ENCODE data around the gene KMT2E. TPM values are rescaled to one million over a fixed set of nuclear protein-coding genes. Genes with fewer than 3 reads are reported as not detected.
"Not testable (repeated sequence)": the region's sequence is repeated elsewhere in the genome, so short reads cannot be mapped to it uniquely, and the experiment has no call there.

KMT2E gene, protein sequence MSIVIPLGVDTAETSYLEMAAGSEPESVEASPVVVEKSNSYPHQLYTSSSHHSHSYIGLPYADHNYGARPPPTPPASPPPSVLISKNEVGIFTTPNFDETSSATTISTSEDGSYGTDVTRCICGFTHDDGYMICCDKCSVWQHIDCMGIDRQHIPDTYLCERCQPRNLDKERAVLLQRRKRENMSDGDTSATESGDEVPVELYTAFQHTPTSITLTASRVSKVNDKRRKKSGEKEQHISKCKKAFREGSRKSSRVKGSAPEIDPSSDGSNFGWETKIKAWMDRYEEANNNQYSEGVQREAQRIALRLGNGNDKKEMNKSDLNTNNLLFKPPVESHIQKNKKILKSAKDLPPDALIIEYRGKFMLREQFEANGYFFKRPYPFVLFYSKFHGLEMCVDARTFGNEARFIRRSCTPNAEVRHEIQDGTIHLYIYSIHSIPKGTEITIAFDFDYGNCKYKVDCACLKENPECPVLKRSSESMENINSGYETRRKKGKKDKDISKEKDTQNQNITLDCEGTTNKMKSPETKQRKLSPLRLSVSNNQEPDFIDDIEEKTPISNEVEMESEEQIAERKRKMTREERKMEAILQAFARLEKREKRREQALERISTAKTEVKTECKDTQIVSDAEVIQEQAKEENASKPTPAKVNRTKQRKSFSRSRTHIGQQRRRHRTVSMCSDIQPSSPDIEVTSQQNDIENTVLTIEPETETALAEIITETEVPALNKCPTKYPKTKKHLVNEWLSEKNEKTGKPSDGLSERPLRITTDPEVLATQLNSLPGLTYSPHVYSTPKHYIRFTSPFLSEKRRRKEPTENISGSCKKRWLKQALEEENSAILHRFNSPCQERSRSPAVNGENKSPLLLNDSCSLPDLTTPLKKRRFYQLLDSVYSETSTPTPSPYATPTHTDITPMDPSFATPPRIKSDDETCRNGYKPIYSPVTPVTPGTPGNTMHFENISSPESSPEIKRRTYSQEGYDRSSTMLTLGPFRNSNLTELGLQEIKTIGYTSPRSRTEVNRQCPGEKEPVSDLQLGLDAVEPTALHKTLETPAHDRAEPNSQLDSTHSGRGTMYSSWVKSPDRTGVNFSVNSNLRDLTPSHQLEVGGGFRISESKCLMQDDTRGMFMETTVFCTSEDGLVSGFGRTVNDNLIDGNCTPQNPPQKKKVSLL (N-terminal part only)
- total RNA-seq (2014; rRNA removed; shearing (Covaris generic)) = 39.3 and 63.4 TPM in 2 replicates

GRCh38 chr7:105013816-105014692, at the start of gene KMT2E:
Gene KMT2E, plus strand, starts transcription at chr7:105014205. Its CDS starts 26,748 bp downstream, at chr7:105040953.
- DNase-seq (ENCODE audit: low read depth) = peak; percentile 84

DNA sequence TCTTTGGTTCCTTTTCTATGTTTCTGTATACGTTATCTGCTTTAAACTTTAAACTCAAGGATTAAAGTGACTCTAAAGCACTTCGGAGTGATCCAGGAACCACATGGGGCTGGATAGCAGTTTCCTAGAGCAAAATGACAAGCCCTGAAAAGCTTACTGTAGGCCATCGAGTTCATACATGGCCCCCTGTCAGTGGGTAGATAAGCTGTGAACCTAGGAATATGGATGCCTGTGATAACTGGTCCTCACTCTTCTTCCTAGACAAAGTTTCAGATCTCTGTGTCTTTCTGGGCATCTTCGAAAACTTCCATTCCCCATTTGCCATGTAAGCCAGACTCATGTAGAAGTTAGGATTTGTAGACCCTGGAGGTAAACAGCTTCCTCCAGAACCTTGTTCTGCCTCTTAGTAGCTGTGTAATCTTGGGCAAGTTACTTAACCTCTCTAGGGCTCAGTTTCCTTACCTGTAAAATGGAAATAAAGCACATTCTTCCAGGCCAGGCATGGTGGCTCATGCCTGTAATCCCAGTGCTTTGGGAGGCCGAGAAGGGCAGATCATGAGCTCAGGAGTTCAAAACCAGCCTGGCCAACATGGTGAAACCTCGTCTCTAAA, 49.3 kb upstream of the KMT2E start:
- no peak for DNase-seq (ENCODE audit: low read depth)

- DNase-seq (ENCODE audit: low read depth) = no peak
Observed at GRCh38 chr7:104966022-104966421, 48.0 kb upstream of the KMT2E start.

DNA sequence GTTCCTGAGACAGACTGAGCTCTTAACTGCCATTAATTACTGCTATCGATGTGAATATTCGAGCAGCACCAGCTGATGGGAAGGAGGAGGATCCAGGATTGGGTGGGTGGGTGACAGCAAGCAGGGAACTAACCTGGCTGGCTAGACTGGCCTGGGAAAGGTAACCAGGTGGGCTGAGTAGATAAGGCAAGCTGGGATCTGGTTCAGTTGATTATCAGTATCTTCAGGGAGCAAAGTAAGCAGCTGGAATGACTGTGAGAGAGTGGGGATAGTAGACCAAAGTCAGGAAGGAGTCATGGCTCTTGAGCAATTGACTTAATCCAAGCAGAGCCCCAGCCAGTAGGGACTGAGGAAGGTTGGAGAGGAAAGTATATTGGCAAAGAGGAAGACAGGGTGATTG, 46.9 kb upstream of the KMT2E start:
- DNase-seq (ENCODE audit: low read depth) = no peak

DNA sequence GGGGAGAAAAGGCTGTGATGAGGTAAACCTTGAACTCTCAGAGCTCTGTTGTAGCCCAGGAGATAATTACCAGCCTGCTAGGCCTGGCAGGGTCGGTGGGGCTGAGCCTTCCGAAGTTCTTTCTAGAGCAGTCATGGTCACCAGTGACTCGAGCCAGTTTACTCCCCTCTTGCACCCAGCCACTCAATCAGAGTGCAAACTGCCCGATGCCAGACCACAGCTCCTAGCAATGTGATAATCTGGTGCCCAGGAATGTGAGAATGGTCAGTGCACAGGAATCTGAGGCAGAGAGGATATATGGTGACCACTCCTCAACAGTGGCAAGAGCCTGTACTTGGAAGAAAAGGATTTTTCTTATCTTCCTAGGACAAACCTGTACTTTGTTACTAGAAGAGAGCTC, 46.4 kb upstream of the KMT2E start:
- DNase-seq (ENCODE audit: low read depth) = peak; percentile 78

GRCh38 chr7:104968648-104969047, 45.4 kb upstream of the KMT2E start:
- no peak for DNase-seq (ENCODE audit: low read depth)

DNA sequence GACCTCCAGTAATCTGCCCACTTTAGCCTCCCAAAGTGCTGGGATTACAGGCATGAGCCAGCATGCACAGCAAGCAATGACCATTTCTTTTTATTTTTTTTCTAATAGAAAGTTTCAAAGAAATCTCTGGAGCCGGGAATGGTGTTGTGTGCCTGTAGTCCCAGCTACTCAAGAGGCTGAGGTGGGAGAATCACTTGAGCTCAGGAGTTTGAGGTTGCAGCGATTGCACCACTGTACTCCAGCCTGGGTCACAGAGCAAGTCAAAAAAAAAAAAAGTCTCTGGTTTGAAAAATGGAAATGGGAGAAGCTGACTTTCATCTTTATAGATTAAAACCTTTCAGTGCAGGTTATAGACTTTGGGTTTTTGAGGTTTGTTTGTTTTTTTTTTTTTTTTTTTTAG, 44.8 kb upstream of the KMT2E start:
- no peak for DNase-seq (ENCODE audit: low read depth)

DNA sequence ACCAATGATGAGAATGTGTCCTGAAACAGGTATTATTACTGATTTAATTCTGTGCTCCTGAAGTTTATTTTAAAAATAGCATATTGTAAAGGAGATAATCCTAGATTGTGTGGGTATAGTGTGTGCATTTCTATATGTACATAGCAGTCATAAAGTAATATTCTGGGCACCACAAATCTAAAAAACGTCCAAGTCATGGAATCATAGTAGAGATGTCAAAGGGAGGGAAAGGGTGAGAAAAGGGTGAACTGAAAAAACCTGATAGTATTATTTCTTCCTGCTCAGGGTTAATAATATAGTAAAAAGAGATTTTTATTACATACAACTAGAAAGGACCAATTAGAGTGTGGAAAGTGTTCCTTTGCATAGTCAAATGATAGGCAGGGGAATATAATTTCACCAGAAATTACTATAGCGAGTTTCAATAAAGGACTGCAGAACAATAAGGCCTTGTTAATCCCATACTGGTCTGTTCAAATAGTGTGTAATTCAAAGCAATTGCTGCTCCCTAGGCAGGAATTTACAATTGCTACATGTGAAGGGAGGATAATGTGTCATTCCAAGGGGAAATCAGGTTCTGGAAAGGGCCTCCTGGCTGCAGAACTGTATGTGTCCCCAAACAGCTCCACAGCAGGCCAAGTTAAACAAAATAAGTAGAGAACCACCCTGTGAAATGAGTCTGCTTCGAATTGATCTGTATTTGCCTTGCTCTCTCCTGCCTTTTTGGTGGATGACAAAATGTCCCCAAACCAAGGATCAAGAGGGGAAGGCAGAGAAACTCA, 42.5 kb upstream of the KMT2E start:
- peak; percentile 59 for DNase-seq (ENCODE audit: low read depth)

DNA sequence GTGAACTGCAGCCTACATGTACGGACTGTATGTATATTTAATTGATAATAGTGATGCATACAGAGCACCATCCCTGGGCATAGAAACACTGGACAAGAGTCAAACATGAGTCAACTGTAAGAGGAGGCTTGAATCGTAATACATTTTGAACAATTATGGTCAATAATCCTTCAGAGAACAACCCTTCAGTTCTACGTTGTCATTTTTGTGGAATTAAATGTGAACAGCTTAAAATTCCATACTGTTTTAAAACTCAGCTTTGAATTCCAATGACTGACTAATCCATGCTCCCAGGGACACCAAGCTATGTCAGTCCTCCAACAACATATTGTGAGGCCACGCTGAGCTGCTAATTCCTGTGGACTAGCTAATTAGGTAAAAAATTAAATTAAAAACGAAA, 41.5 kb upstream of the KMT2E start:
- peak; percentile 67 for DNase-seq (ENCODE audit: low read depth)

DNA sequence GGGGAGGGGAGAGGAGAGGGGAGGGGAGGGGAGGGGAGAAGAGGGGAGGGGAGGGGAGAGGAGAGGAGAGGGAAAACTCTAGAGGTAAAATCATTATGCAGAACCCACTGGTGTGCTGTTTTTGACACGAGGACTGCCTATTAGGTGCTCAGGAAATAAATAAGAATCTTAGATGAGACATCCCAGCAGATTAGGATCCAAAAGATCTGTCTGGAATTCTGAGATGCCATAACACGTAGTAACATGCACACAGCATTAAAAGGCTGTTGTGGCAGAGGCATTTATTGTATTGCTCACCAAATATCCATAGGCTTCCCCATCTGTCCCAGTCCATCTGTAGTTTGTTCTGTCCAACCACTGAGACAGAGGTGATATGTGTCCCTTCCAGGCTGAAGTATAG, 40.8 kb upstream of the KMT2E start:
- DNase-seq (ENCODE audit: low read depth) = no peak

DNA sequence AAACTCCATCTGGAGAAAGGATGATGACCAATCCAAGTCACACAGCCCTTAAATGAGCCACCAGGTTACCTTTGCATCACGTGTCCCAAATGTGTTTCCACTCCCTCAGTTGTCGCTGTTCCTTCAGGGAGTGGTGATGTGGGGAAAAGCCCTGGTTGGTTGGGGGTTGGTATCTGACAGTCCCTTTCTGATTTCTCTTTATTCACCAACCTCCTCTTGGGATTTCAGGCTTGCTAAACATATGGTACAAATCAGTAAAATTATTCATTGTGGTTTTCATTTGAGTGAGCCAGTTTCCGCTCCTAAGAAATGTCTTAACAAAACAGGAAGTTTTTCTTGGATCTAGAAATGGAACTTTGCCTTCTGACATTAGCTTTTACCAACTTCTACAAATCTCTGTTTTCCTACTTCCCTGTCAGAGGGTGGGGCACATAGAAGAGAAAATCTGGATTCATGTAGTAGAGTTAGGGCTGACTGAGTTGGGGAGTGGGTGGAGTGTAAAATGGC, 40.0 kb upstream of the KMT2E start:
- peak; percentile 97 for DNase-seq (ENCODE audit: low read depth)

DNA sequence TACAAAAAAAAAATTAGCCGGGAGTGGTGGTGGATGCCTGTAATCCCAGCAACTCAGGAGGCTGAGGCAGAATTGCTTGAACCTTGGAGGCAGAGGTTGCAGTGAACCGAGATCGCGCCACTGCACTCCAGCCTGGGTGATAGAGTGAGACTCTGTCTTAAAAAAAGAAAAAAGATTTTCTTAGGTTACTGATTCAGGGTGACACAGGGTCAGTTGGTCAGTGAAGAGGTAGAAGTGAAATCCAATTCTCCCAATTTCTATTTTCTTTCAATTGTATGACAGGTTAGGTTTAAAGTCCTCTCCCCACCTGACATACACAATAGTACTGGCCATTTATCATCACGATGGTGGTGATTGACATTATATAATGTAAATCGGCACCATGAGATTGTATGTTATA, 38.5 kb upstream of the KMT2E start:
- not testable (repeated sequence) for DNase-seq (ENCODE audit: low read depth)

- DNase-seq (ENCODE audit: low read depth) = no peak
Observed at GRCh38 chr7:104976966-104977636, 36.9 kb upstream of the KMT2E start.

GRCh38 chr7:104978460-104978859, 35.5 kb upstream of the KMT2E start:
- DNase-seq (ENCODE audit: low read depth) = peak; percentile 48

DNA sequence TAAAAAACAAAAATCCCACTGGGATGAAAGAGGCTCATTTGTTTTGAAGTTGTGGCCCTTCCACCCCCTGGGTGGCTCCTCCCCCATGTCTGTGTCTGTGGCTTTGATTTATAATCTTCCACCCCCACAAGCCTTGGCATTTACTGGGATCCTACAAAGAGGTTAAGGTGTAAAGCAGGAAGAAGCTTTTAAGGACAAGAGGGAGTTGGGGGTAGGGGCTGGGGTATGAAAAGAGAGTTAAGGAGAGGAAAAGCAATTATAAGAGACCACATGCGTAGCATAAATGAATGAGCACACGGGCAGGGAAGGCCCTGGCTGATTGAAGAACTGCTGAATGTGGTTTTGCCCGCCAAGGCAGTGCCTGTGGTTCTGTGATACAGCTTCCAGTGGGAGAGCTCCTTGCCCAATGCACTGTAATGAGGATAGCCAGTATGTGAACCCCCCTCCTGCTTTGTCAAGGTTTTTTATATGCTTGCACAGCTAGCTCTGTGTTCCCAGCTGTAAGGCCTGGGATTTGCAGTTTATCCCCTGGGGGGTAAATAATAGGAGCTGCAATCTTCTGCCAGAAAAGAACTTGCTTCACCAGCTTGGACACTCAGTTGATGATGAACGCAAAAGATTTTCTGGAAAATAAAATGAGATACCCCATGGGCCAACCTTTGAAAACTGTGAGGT, 34.7 kb upstream of the KMT2E start:
- DNase-seq (ENCODE audit: low read depth) = peak; percentile 98

DNA sequence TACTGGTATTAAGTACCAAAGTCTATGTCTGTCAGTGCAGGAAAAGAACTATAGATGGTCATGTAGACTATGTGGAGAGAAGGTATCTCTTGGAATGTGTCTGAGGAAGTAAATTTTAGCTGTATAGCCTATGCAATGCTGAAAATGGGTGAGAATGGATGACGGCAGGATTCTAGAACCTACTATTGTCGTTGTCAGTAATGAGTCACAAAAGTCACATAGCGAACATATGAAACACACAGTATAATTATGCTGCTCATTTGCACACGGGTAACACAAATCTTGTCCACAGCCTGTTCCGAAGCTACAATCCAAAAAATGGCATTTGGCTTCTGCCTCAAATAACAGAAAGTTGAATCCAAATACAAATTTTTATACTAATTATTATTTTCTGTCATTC, 33.6 kb upstream of the KMT2E start:
- DNase-seq (ENCODE audit: low read depth) = peak; percentile 62

DNA sequence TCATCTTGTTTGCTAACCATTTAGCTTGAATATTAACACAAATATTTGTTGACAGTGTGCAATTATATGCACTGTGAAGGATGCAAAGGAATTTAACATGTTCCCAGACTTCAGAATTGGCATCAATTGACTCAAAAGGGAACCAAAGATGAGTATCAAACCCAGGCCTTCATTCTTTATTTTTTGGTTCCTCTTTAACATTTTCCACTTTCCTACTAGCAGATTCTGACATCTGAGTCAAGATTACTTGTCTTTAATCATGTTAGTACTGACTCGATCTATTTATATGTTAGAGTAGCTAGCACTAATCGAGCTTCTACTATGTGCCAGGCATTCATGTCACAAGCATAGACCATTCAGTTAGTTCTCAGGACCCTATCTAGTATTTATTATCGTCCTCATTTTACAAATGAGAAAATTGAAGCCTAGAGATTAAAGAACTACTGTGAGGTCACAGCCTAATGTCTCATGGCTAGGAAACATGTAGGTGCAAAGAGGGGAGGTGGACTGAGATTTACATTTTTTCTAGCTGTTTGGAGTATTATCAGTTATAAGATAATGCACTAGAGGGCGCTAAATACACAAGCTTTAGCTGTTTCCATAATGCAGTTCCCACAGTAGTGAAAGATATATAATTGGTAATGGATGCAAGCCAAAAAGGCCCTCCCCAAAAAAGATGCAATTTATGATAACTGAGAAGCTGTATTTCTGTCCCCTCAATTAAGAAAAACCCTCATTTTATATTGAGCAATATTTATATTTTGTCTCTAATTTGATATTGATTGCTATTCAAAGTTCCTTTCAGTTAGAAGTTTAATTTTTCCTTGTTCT, 32.9 kb upstream of the KMT2E start:
- peak; percentile 67 for DNase-seq (ENCODE audit: low read depth)

- DNase-seq (ENCODE audit: low read depth) = no peak
Observed at GRCh38 chr7:104981672-104982037, 32.4 kb upstream of the KMT2E start.
